ENCODE results near the gene DPYD. TPM values are rescaled to one million over a fixed set of nuclear protein-coding genes. Genes with fewer than 3 reads are reported as not detected.

The DPYD gene
- total RNA-seq, 1 experiment from 2014 or later: 12.8 TPM

DNA sequence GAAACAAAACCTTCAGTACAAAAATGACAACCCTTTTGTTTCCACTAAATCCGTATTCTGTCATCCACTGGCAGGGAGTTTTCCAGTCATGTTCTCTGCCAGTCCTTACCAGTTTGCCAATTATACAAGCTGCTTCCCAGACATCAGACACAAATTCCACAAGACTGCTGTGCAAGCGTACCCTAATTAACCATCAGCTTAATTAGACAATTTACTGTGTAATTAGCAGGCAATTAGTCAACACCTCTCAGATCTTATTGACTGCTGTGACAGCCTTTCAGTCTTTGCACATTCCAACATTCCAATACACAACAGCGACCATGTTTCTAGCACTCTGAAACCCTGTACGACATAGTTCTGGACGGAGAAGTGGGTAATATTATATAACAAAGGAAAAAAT is 420.1 kb downstream of the DPYD start:
- Histone ChIP-seq H3K9me2 (replicated peaks; ENCODE audit: low read length) (no peaks in the 10 kb centered on the region), H4K20me1 (ENCODE audit: low read length) (no peaks in the 10 kb centered on the region), H3K27ac (ENCODE audit: low read length) (no peak overlapping the region), H3K9ac (ENCODE audit: low read length) (no peak overlapping the region), H3K4me3 (ENCODE audit: low read length) (no peak overlapping the region), H3F3A (ENCODE audit: low read length, unreplicated experiment) (no peaks in the 10 kb centered on the region), H2AFZ (ENCODE audit: low read length) (no peak overlapping the region), H3K4me1 (ENCODE audit: insufficient read depth, low read length) (no peaks in the 10 kb centered on the region), H3K36me3 (ENCODE audit: low read depth, low read length) (no peaks in the 10 kb centered on the region), H3K79me2 (ENCODE audit: low read length) (no peaks in the 10 kb centered on the region), H3K4me2 (ENCODE audit: low read length) (no peak overlapping the region), H3K27me3 (ENCODE audit: low read length) (no peaks in the 10 kb centered on the region), H3K9me3 (ENCODE audit: low read length) (no peaks in the 10 kb centered on the region)
- ChIA-PET POLR2A (ENCODE audit: unreplicated experiment) (no interaction called here), CTCF (no interaction called here)
- DNase-seq (no peak), ATAC-seq (no peak)
- no peak for TF ChIP-seq EZH2 (IDR thresholded peaks at IDR 0.05; ENCODE audit: low read length, unreplicated experiment)
- BruUV-seq (replicated peaks): no TSS peak
- intact Hi-C loops (cut with micrococcal nuclease): no loop called here

- ChIA-PET POLR2A (ENCODE audit: unreplicated experiment) (no interaction called here), CTCF (no interaction called here)
- H3K9me3 ChIP-seq (ENCODE audit: low read length): no peaks in the 10 kb centered on the region
- no TSS peak for BruUV-seq (replicated peaks)
- H3K27ac ChIP-seq (ENCODE audit: low read length): no peak overlapping the region
- ATAC-seq (no peak), DNase-seq (no peak)
- no peak overlapping the region for H3K4me3 ChIP-seq (ENCODE audit: low read length)
- H3K79me2 ChIP-seq (ENCODE audit: low read length): no peaks in the 10 kb centered on the region
- intact Hi-C loops (cut with micrococcal nuclease): no loop called here
- no peaks in the 10 kb centered on the region for H3K9me2 ChIP-seq (replicated peaks; ENCODE audit: low read length)
- no peaks in the 10 kb centered on the region for H3K4me1 ChIP-seq (ENCODE audit: insufficient read depth, low read length)
- no peak overlapping the region for H2AFZ ChIP-seq (ENCODE audit: low read length)
- no peaks in the 10 kb centered on the region for H3K27me3 ChIP-seq (ENCODE audit: low read length)
- TF ChIP-seq, protein P1, sequence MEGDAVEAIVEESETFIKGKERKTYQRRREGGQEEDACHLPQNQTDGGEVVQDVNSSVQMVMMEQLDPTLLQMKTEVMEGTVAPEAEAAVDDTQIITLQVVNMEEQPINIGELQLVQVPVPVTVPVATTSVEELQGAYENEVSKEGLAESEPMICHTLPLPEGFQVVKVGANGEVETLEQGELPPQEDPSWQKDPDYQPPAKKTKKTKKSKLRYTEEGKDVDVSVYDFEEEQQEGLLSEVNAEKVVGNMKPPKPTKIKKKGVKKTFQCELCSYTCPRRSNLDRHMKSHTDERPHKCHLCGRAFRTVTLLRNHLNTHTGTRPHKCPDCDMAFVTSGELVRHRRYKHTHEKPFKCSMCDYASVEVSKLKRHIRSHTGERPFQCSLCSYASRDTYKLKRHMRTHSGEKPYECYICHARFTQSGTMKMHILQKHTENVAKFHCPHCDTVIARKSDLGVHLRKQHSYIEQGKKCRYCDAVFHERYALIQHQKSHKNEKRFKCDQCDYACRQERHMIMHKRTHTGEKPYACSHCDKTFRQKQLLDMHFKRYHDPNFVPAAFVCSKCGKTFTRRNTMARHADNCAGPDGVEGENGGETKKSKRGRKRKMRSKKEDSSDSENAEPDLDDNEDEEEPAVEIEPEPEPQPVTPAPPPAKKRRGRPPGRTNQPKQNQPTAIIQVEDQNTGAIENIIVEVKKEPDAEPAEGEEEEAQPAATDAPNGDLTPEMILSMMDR (conservative IDR thresholded peaks at IDR 0.05; ENCODE audit: low read depth, low read length): no peak
- no peak for TF ChIP-seq EZH2 (IDR thresholded peaks at IDR 0.05; ENCODE audit: low read length, unreplicated experiment)
- no peak for TF ChIP-seq EZH2phosphoT487 (IDR thresholded peaks at IDR 0.05; ENCODE audit: borderline replicate concordance, low read length)
- no peak overlapping the region for H3K9ac ChIP-seq (ENCODE audit: low read length)
- no peaks in the 10 kb centered on the region for H3K36me3 ChIP-seq (ENCODE audit: low read depth, low read length)
- no peak overlapping the region for H3K4me2 ChIP-seq (ENCODE audit: low read length)
- H4K20me1 ChIP-seq (ENCODE audit: low read length): no peaks in the 10 kb centered on the region
- H3F3A ChIP-seq (ENCODE audit: low read length, unreplicated experiment): no peaks in the 10 kb centered on the region
Observed at GRCh38 chr1:97499667-97500066, 421.2 kb downstream of the DPYD start.

DNA sequence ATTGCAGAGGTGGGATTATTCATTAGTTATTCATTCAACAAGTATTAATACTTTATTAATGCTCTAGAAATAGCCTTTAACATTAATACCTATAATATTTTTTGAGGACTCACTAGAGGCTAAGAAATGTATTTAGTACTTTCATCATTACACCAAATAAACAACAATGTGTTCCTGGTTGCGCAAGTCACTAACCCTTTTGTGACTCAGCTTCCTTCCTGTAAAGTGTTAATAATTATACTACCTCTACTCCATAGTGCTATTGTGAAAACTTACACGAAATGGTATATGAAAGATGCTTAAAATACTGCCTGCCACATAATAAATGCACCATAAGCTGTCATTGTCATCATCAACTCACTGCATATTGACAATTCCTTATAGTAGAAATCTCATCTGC is 431.0 kb downstream of the DPYD start:
- ATAC-seq (peak; percentile 29; the same call in 1 of the 2 replicates), DNase-seq (peak; percentile 30)
- H3K79me2 ChIP-seq (ENCODE audit: low read length): no peaks in the 10 kb centered on the region
- no peaks in the 10 kb centered on the region for H4K20me1 ChIP-seq (ENCODE audit: low read length)
- ChIA-PET POLR2A (ENCODE audit: unreplicated experiment) (no interaction called here), CTCF (no interaction called here)
- BruUV-seq (replicated peaks): no TSS peak
- H3K9ac ChIP-seq (ENCODE audit: low read length): no peak overlapping the region
- peaks cover 9% of the 10 kb centered on the region for H3K4me1 ChIP-seq (ENCODE audit: insufficient read depth, low read length)
- no peaks in the 10 kb centered on the region for H3F3A ChIP-seq (ENCODE audit: low read length, unreplicated experiment)
- H3K27ac ChIP-seq (ENCODE audit: low read length): no peak overlapping the region
- no peak overlapping the region for H3K4me2 ChIP-seq (ENCODE audit: low read length)
- no peak overlapping the region for H3K4me3 ChIP-seq (ENCODE audit: low read length)
- H3K36me3 ChIP-seq (ENCODE audit: low read depth, low read length): no peaks in the 10 kb centered on the region
- no peaks in the 10 kb centered on the region for H3K27me3 ChIP-seq (ENCODE audit: low read length)
- intact Hi-C loops (cut with micrococcal nuclease): no loop called here
- H3K9me2 ChIP-seq (replicated peaks; ENCODE audit: low read length): no peaks in the 10 kb centered on the region
- no peak overlapping the region for H2AFZ ChIP-seq (ENCODE audit: low read length)
- TF ChIP-seq EZH2 (IDR thresholded peaks at IDR 0.05; ENCODE audit: low read length, unreplicated experiment) (no peak), EZH2phosphoT487 (IDR thresholded peaks at IDR 0.05; ENCODE audit: borderline replicate concordance, low read length) (no peak)
- TF ChIP-seq, protein P1 (conservative IDR thresholded peaks at IDR 0.05; ENCODE audit: low read depth, low read length): no peak
- H3K9me3 ChIP-seq (ENCODE audit: low read length): no peaks in the 10 kb centered on the region

Data from PC-3 (cell line).